HEK293T (cell line): ENCODE results near the gene LSM2.

Experiments
- BHLHE40 ChIP-seq: fragments of 450-650 bp; IDR thresholded peaks from 2 replicates; pipeline ENCODE4 v1.6.1; 2016; ENCODE audit warnings: mild to moderate bottlenecking, moderate library complexity, borderline replicate concordance
- FOXM1 ChIP-seq: fragments of 450-650 bp; IDR thresholded peaks from 2 replicates; pipeline ENCODE4 v1.6.1; 2017; ENCODE audit warnings: mild to moderate bottlenecking, borderline replicate concordance
- HDGF ChIP-seq: fragments of 450-650 bp; IDR thresholded peaks from 2 replicates; pipeline ENCODE4 v1.6.1; 2017; ENCODE audit warnings: antibody characterized with exemption, borderline replicate concordance
- L3MBTL2 ChIP-seq: fragments of 450-650 bp; conservative IDR thresholded peaks from 2 replicates; pipeline ENCODE4 v1.6.1; 2016; ENCODE audit warnings: mild to moderate bottlenecking
- LEF1 ChIP-seq: fragments of 450-650 bp; IDR thresholded peaks from 2 replicates; pipeline ENCODE4 v1.6.1; 2017; ENCODE audit warnings: mild to moderate bottlenecking, borderline replicate concordance
- SP1 ChIP-seq: fragments of 450-650 bp; IDR thresholded peaks from 2 replicates; pipeline ENCODE4 v1.6.1; 2017

DNA sequence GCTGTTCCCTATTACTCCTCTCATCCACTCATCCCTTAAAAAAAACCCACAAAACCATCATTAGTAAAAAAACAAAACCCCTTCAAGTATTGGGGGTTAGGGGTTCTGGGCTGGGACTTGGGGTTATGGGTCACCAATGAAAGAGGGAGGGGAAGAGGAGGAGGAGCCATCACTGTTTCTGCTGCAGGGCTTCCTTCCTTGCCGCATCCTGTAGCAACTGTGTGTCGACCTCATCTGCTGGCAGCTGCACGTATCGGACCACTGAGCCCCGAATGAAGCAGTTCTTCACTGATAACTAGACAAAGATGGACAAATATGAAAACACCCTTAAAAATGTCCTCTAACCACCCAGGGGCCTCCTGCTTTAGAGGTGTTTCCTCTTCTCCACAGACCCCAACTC lies 9.2 kb downstream of the LSM2 start:
- no peak for TF ChIP-seq HDGF
- no peak for TF ChIP-seq FOXM1
- no peak for TF ChIP-seq LEF1
- TF ChIP-seq BHLHE40 = no peak
- TF ChIP-seq SP1 = no peak
- no peak for TF ChIP-seq L3MBTL2
